GM12878 (cell line): ENCODE data around the gene MYO3A. TPM values are rescaled to one million over a fixed set of nuclear protein-coding genes. Genes with fewer than 3 reads are reported as not detected.

Experiments used
- ATAC-seq: fragments of 200-7000 bp; cut with Tn5 transposase; 3 replicates; pipeline ENCODE4 v1.9.1; 2020; ENCODE audit warnings: mild to moderate bottlenecking, moderate library complexity
- BruUV-seq: library from RNA; stranded (reverse); fragments of 400-500 nt; replicated peaks from 2 replicates; lab custom pipeline; 2021; lab: Mats Ljungman, UMichigan
- CTCF ChIA-PET: fragments of 300-600 bp; sonication (Branson Sonifier 250); formaldehyde crosslinking; extraction: SDS; loops from one replicate; lab custom pipeline; 2021; ENCODE audit warnings: inconsistent platforms; lab: Yijun Ruan, JAX
- POLR2A ChIA-PET: fragments of 350-600 bp; formaldehyde crosslinking; extraction: SDS; loops from one replicate; lab custom pipeline; 2021; ENCODE audit warnings: inconsistent platforms; lab: Charles Lee
- RAD21 ChIA-PET: fragments of 300-600 bp; sonication (Branson Sonifier 250); formaldehyde crosslinking; loops from one replicate; lab custom pipeline; 2023; ENCODE audit warnings: antibody characterized with exemption; ENCODE audit not compliant: unreplicated experiment; lab: Charles Lee
- SMC1A ChIA-PET: fragments of 300-600 bp; sonication (Branson Sonifier 250); formaldehyde crosslinking; loops from one replicate; lab custom pipeline; 2023; ENCODE audit not compliant: unreplicated experiment, uncharacterized antibody; lab: Charles Lee
- DNase-seq: peaks from one replicate; pipeline ENCODE4 v3.0.0-alpha.2; 2011; ENCODE audit warnings: low read depth, low spot score
- FAIRE-seq: peaks from 3 replicates; lab custom pipeline; 2011; peaks lifted over from hg19 to GRCh38; lab: Jason Lieb, UNC
- H2AFZ ChIP-seq: 2 replicates; pipeline ENCODE4 v1.6.0; 2011; ENCODE audit warnings: low read depth, low read length, control low read depth; ENCODE audit not compliant: control insufficient read depth
- H3K27ac ChIP-seq: 2 replicates; pipeline ENCODE4 v1.5.1; 2011; ENCODE audit warnings: control low read depth; ENCODE audit not compliant: control insufficient read depth, insufficient read depth
- H3K27me3 ChIP-seq, 2 experiments: replicated peaks in 1 of 2; 2 replicates each; pipeline versions ENCODE4 v1.6.0 to v1.6.1; 2011; ENCODE audit warnings: low read length in 1 of 2; ENCODE audit not compliant: control insufficient read depth in 2 of 2, insufficient read depth in 2 of 2
- H3K36me3 ChIP-seq, 2 experiments: 2 replicates each; pipeline ENCODE4 v1.5.1; 2011; ENCODE audit warnings: low read length in 1 of 2; ENCODE audit not compliant: control insufficient read depth in 2 of 2, insufficient read depth in 2 of 2
- H3K4me1 ChIP-seq: 2 replicates; pipeline ENCODE4 v1.6.1; 2011; ENCODE audit warnings: mild to moderate bottlenecking, low read length, moderate library complexity, mixed read lengths; ENCODE audit not compliant: control insufficient read depth, insufficient read depth
- H3K4me2 ChIP-seq: 2 replicates; pipeline ENCODE4 v1.6.0; 2011; ENCODE audit warnings: control low read depth; ENCODE audit not compliant: control insufficient read depth, insufficient read depth
- H3K4me3 ChIP-seq: fragments of 200-600 bp; sonication (generic); 2 replicates; pipeline ENCODE4 v1.5.1; 2016
- H3K79me2 ChIP-seq: 2 replicates; pipeline ENCODE4 v1.6.0; 2011; ENCODE audit warnings: low read length; ENCODE audit not compliant: control insufficient read depth, insufficient read depth
- H3K9ac ChIP-seq: 2 replicates; pipeline ENCODE4 v1.8.0; 2011; ENCODE audit warnings: low read length, control low read depth, mixed read lengths; ENCODE audit not compliant: control insufficient read depth, insufficient read depth
- H3K9me3 ChIP-seq: replicated peaks from 3 replicates; pipeline ENCODE4 v1.5.1; 2011; ENCODE audit warnings: mild to moderate bottlenecking, low read length; ENCODE audit not compliant: control insufficient read depth, insufficient read depth
- H4K20me1 ChIP-seq: 2 replicates; pipeline ENCODE4 v1.6.0; 2011; ENCODE audit not compliant: control insufficient read depth, insufficient read depth
- E2F4 ChIP-seq: IDR thresholded peaks from 2 replicates; pipeline ENCODE4 v1.6.1; 2012; ENCODE audit warnings: low read depth, low read length, improper control_type of control experiment
- IRF3 ChIP-seq: fragments of 450-650 bp; IDR thresholded peaks from 2 replicates; pipeline ENCODE4 v1.6.1; 2014; ENCODE audit warnings: mild to moderate bottlenecking
- KLF5 ChIP-seq: fragments of 450-650 bp; IDR thresholded peaks from 2 replicates; pipeline ENCODE4 v1.6.1; 2014; ENCODE audit warnings: mild to moderate bottlenecking; ENCODE audit not compliant: partially characterized antibody
- MEF2B ChIP-seq: fragments of 450-650 bp; IDR thresholded peaks from 2 replicates; pipeline ENCODE4 v1.6.1; 2018; ENCODE audit warnings: mild to moderate bottlenecking, moderate library complexity; ENCODE audit not compliant: partially characterized antibody, poor library complexity, severe bottlenecking
- NBN ChIP-seq: fragments of 450-650 bp; IDR thresholded peaks from 2 replicates; pipeline ENCODE4 v1.6.1; 2016
- REST ChIP-seq: IDR thresholded peaks from 2 replicates; pipeline ENCODE4 v1.6.1; 2012; ENCODE audit warnings: mild to moderate bottlenecking, low read depth, low read length
- SIN3A ChIP-seq: IDR thresholded peaks from 2 replicates; pipeline ENCODE4 v1.6.1; 2012; ENCODE audit warnings: low read depth, low read length, improper control_type of control experiment
- TBL1XR1 ChIP-seq: IDR thresholded peaks from 2 replicates; pipeline ENCODE4 v1.6.1; 2012; ENCODE audit warnings: low read depth, low read length, improper control_type of control experiment
- TCF3 ChIP-seq: IDR thresholded peaks from 2 replicates; pipeline ENCODE4 v1.6.1; 2012; ENCODE audit warnings: low read depth, mild to moderate bottlenecking, low read length, borderline replicate concordance; ENCODE audit not compliant: insufficient read depth
- WRNIP1 ChIP-seq: IDR thresholded peaks from 2 replicates; pipeline ENCODE4 v1.6.1; 2011; ENCODE audit warnings: low read depth, low read length, improper control_type of control experiment, borderline replicate concordance
- ZBTB33 ChIP-seq: fragments of 450-650 bp; IDR thresholded peaks from 2 replicates; pipeline ENCODE4 v1.6.1; 2017; ENCODE audit warnings: mild to moderate bottlenecking
- ZBTB4 ChIP-seq: fragments of 450-650 bp; formaldehyde crosslinking; IDR thresholded peaks from 2 replicates; pipeline ENCODE4 v1.4.0; 2022; ENCODE audit warnings: mild to moderate bottlenecking, moderate library complexity
- WGBS: methylation state at CpG from one replicate; pipeline ENCODE4 v1.1.6; 2016; ENCODE audit warnings: low lambda C conversion rate; ENCODE audit not compliant: insufficient replicate concordance, insufficient coverage; ENCODE audit errors: missing lambda C conversion rate; 5-methylcytosine and 5-hydroxymethylcytosine counted together
- in situ Hi-C: fragments of 300-500 bp; cut with MboI; formaldehyde crosslinking; loops from 9 replicates; pipeline ENCODE4 v1.14.3; 2018; ENCODE audit warnings: mixed read lengths
- intact Hi-C: fragments of 100-400 bp; cut with micrococcal nuclease; formaldehyde crosslinking; loops from one replicate; pipeline ENCODE4 v1.14.2; 2022; ENCODE audit not compliant: unreplicated experiment
- polyA plus RNA-seq, 11 experiments: library from polyadenylated mRNA; depleted of rRNA in 4 of 11; unstranded in 6 of 11; stranded (reverse) in 5 of 11; fragments of >200 nt; fragmentation: Nextera tagmentation in 4 of 11; fragmentation: Illumina TruSeq in 1 of 11; extraction: Ambion mirVana in 4 of 11; extraction: Trizol in 1 of 11; gene quantifications; 1 replicate in 1 of 11; 2 replicates in 10 of 11; pipeline versions ENCODE4 v1.2.1 to v1.2.3, GENCODE V29; 2011 to 2016; ENCODE audit warnings: inconsistent platforms in 2 of 11, missing spikeins in 2 of 11, low read depth in 1 of 11
- total RNA-seq, 4 experiments: library from RNA; depleted of rRNA in 3 of 4; stranded (reverse); fragments of >200 nt in 3 of 4; fragmentation: Illumina TruSeq in 1 of 4; extraction: Trizol in 1 of 4; gene quantifications; 2 replicates each; pipeline versions ENCODE4 v1.2.1 to v1.2.3, GENCODE V29; 2013 to 2021

The MYO3A gene
- total and polyA plus RNA-seq, 10 of the 15 experiments (the other 5 are each of a cell fraction or from before 2014, with no cell fraction given): not detected

- Histone ChIP-seq H3K27ac (no peak overlapping the region), H3K27me3 (peaks cover 0 to 2% of the 10 kb centered on the region in 2 experiments; a peak in 1 of 4 replicates), H3K4me3 (no peak overlapping the region), H2AFZ (no peak overlapping the region), H3K4me1 (no peaks in the 10 kb centered on the region), H3K9ac (no peak overlapping the region), H3K9me3 (no peaks in the 10 kb centered on the region), H3K4me2 (no peak overlapping the region), H3K36me3 (no peaks in the 10 kb centered on the region), H4K20me1 (no peaks in the 10 kb centered on the region), H3K79me2 (no peaks in the 10 kb centered on the region)
- no peak for ATAC-seq
- intact Hi-C loops (no loop called here), in situ Hi-C loops (no loop called here)
- ChIA-PET SMC1A (no interaction called here), POLR2A (no interaction called here), CTCF (no interaction called here), RAD21 (no interaction called here)
- no peak for FAIRE-seq
- WGBS: 50% methylated on average over 2 of the region's 2 CpGs
- no peak for DNase-seq
- BruUV-seq: no TSS peak
- TF ChIP-seq KLF5 (no peak), E2F4 (no peak), IRF3 (no peak), TBL1XR1 (no peak), ZBTB4 (no peak), NBN (no peak), ZBTB33 (no peak), MEF2B (no peak), SIN3A (no peak), WRNIP1 (no peak), TCF3 (no peak), REST (no peak)
Measured at GRCh38 chr10:25890995-25891394, 43.0 kb upstream of the MYO3A start.
